ENCODE data around the gene ARHGAP24.

DNA sequence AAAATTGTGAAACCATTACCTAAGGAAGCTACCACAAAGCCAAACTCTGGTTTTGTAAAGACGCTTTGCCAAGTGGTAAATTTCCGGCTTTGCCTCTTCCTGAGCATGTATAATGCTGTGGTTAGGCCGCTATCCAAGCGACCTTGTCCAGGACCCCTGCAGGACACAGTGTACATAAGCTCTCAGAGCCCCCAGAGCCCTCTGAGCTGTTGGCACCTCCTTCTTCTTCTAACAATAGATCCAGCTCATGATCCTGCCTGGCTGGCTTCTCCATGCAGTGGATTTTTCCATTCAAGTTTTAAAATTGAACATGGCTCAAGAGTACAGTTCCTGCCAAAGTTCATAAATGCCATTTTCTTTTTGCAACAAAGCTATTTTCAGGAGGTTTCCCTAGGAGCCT is 558.2 kb downstream of the ARHGAP24 start:
- TF ChIP-seq, protein P1, sequence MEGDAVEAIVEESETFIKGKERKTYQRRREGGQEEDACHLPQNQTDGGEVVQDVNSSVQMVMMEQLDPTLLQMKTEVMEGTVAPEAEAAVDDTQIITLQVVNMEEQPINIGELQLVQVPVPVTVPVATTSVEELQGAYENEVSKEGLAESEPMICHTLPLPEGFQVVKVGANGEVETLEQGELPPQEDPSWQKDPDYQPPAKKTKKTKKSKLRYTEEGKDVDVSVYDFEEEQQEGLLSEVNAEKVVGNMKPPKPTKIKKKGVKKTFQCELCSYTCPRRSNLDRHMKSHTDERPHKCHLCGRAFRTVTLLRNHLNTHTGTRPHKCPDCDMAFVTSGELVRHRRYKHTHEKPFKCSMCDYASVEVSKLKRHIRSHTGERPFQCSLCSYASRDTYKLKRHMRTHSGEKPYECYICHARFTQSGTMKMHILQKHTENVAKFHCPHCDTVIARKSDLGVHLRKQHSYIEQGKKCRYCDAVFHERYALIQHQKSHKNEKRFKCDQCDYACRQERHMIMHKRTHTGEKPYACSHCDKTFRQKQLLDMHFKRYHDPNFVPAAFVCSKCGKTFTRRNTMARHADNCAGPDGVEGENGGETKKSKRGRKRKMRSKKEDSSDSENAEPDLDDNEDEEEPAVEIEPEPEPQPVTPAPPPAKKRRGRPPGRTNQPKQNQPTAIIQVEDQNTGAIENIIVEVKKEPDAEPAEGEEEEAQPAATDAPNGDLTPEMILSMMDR (IDR thresholded peaks at IDR 0.05), result no peak
- TF ChIP-seq SREBF2 (IDR thresholded peaks at IDR 0.05) (no peak), MYC (IDR thresholded peaks at IDR 0.05; ENCODE audit: borderline replicate concordance, low read length) (no peak), RCOR1 (IDR thresholded peaks at IDR 0.05; ENCODE audit: low read depth, low read length) (no peak), POLR2A (IDR thresholded peaks at IDR 0.05; ENCODE audit: low read length) (no peak), SMC3 (IDR thresholded peaks at IDR 0.05) (no peak), POLR2AphosphoS2 (conservative IDR thresholded peaks at IDR 0.05; ENCODE audit: low read length) (no peak)
- TF ChIP-seq, protein P2, sequence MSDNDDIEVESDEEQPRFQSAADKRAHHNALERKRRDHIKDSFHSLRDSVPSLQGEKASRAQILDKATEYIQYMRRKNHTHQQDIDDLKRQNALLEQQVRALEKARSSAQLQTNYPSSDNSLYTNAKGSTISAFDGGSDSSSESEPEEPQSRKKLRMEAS (IDR thresholded peaks at IDR 0.05), result no peak

All from A549 (cell line).